Panc1 (cell line): ENCODE results near the gene TMEM207.

Experiments used
- CTCF ChIP-seq: fragments of 450-650 bp; IDR thresholded peaks from 2 replicates; pipeline ENCODE4 v1.5.1; 2017; ENCODE audit warnings: mild to moderate bottlenecking
- SIN3A ChIP-seq: IDR thresholded peaks from 2 replicates; pipeline ENCODE4 v1.6.1; 2012; ENCODE audit warnings: low read depth, mild to moderate bottlenecking, low read length, moderate library complexity, borderline replicate concordance; ENCODE audit not compliant: insufficient read depth

- TF ChIP-seq CTCF = no peak
- TF ChIP-seq SIN3A = no peak
Measured at GRCh38 chr3:190492966-190493365, 43.3 kb upstream of the TMEM207 start.
